Left ventricle myocardium inferior (tissue), 1 donor: ENCODE data around the gene TRIO. TPM values are rescaled to one million over a fixed set of nuclear protein-coding genes. Genes with fewer than 3 reads are reported as not detected.

Experiments used
- DNase-seq: peaks from one replicate; pipeline ENCODE4 v3.0.0-alpha.2; 2020
- H3K27ac ChIP-seq: fragments of 200-600 bp; replicated peaks from 2 replicates; pipeline ENCODE4 v1.8.0; 2021
- H3K27me3 ChIP-seq: fragments of 200-600 bp; 2 replicates; pipeline ENCODE4 v1.8.0; 2021; ENCODE audit warnings: low read depth
- H3K36me3 ChIP-seq: fragments of 200-600 bp; 2 replicates; pipeline ENCODE4 v1.8.0; 2021
- H3K4me1 ChIP-seq: fragments of 200-600 bp; 2 replicates; pipeline ENCODE4 v1.8.0; 2021
- H3K4me3 ChIP-seq: fragments of 200-600 bp; 2 replicates; pipeline ENCODE4 v1.8.0; 2021; ENCODE audit warnings: mild to moderate bottlenecking, moderate library complexity
- H3K9me3 ChIP-seq: fragments of 200-600 bp; replicated peaks from 2 replicates; pipeline ENCODE4 v1.8.0; 2021
- CTCF ChIP-seq: fragments of 200-600 bp; IDR thresholded peaks from 2 replicates; pipeline ENCODE4 v1.8.0; 2021; ENCODE audit warnings: antibody characterized with exemption, mild to moderate bottlenecking, borderline replicate concordance
- intact Hi-C: fragments of 100-400 bp; cut with micrococcal nuclease; formaldehyde crosslinking; loops from one replicate; pipeline ENCODE4 v1.11.0; 2022
- total RNA-seq: library from RNA; stranded (reverse); fragmentation: NEBNext Ultra II Directional; extraction: Animal tissue kit (Norgen Biotek cat#: 25700); gene quantifications from one replicate; pipeline ENCODE4 v1.2.1, GENCODE V29; 2021
- donor health status: DM: no; HTN: yes; CAD: no; lungs with severe emphysema.

TRIO gene
- total RNA-seq, 1 donor from 2014 or later: 52.8 TPM

GRCh38 chr5:14227513-14227912, 84.4 kb downstream of the TRIO start:
- no peaks in the 10 kb centered on the region for H3K9me3 ChIP-seq
- no peaks in the 10 kb centered on the region for H3K36me3 ChIP-seq
- TF ChIP-seq CTCF: no peak
- H3K4me1 ChIP-seq: peaks cover 74% of the 10 kb centered on the region
- no peaks in the 10 kb centered on the region for H3K27me3 ChIP-seq
- H3K4me3 ChIP-seq: no peak overlapping the region
- H3K27ac ChIP-seq: peak overlapping the region; percentile 47
- DNase-seq: no peak
- intact Hi-C loops: no loop called here

DNA sequence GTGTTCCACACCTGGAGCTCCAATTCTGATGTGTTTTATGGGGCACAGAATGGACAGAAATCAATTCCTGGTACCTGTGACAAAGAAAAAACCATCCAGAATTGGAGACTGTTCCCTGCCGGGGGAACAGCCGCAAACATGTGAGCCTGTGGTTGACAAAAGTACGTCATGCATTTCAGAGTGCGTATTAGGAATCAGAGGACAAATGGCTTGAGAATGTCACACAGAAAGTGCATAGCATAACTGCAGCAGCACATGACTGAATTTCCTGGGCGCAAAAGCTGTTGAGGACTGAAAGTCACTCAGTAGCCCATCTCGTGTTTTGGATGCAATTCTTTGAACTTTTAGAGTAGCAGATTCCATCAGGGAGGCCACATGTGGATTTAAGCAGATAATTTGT, 85.1 kb downstream of the TRIO start:
- no peak for TF ChIP-seq CTCF
- intact Hi-C loops: no loop called here

DNA sequence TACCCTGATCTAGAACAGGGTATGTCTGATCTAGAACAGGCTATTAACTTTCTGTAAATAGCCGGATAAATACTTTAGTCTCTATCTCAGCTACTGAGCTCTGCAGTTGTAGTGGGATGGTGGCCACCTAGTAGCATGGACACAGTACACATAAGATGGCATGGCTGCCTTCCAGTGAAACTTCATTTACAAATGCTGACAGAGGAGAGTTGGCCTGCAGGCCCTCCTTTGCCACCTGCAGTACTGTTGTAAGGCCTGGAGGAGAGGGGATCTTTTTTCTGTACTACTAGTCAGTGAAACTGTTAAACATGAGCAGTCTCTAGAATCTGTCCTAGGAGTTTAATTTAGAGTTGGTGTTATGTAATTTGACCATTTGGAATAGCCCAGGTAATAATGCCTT, 86.0 kb downstream of the TRIO start:
- Histone ChIP-seq H3K4me1 (peaks cover 61% of the 10 kb centered on the region), H3K27ac (peak overlapping the region; percentile 47), H3K36me3 (no peaks in the 10 kb centered on the region), H3K4me3 (no peak overlapping the region), H3K9me3 (no peaks in the 10 kb centered on the region), H3K27me3 (no peaks in the 10 kb centered on the region)
- peak; percentile 32 for TF ChIP-seq CTCF
- no peak for DNase-seq
- intact Hi-C loops: no loop called here

More for the DNA sequence above, 85.1 kb downstream of the TRIO start:
- Histone ChIP-seq H3K27ac (peak overlapping the region; percentile 47), H3K4me1 (peaks cover 67% of the 10 kb centered on the region), H3K9me3 (no peaks in the 10 kb centered on the region), H3K27me3 (no peaks in the 10 kb centered on the region), H3K4me3 (no peak overlapping the region), H3K36me3 (no peaks in the 10 kb centered on the region)
- no peak for DNase-seq

DNA sequence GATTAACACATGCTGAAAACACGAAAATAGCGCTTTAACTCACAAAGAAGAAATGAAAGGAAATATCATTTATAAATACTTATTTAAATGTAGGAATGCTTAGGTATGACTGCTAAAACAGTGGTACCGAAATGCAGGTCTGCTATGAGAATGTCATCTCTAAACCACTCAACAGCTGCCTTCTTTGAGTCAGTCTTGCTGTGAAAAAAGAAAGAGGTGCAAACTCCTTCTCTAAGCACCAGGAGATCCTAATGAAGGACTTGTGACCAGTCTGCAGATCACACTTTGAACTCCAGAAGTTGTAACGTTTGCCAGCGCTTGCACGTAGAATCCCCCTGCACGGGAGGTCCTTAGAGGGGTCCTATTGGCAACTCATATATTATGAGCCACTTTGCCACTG, 86.6 kb downstream of the TRIO start:
- no peak overlapping the region for H3K4me3 ChIP-seq
- H3K27ac ChIP-seq: peak overlapping the region; percentile 47
- TF ChIP-seq CTCF: no peak
- H3K4me1 ChIP-seq: peaks cover 61% of the 10 kb centered on the region
- H3K9me3 ChIP-seq: no peaks in the 10 kb centered on the region
- DNase-seq: no peak
- intact Hi-C loops: no loop called here
- H3K27me3 ChIP-seq: no peaks in the 10 kb centered on the region
- H3K36me3 ChIP-seq: no peaks in the 10 kb centered on the region

DNA sequence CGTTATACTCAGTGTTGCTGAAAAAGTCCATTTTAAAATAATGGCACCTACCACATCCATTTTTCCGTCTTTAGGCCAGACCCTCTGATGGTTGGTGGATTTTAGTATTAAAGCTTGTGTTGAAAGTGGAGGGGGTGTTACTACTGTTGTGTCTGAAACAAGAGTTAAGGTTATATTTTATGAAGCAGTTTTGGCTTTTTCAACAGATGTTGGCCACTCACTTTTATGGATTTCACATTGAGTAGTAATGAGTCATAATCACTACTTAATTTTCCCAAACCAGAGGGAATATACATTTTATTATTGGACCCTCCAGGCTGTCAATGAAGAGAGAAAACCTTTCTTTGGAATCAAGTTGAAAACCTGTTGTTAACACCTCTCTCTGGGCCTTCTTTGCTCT, 88.0 kb downstream of the TRIO start:
- Histone ChIP-seq H3K4me3 (no peak overlapping the region), H3K27ac (no peak overlapping the region), H3K27me3 (no peaks in the 10 kb centered on the region), H3K9me3 (no peaks in the 10 kb centered on the region), H3K36me3 (no peaks in the 10 kb centered on the region), H3K4me1 (peaks cover 47% of the 10 kb centered on the region)
- intact Hi-C loops: no loop called here
- no peak for DNase-seq
- no peak for TF ChIP-seq CTCF

DNA sequence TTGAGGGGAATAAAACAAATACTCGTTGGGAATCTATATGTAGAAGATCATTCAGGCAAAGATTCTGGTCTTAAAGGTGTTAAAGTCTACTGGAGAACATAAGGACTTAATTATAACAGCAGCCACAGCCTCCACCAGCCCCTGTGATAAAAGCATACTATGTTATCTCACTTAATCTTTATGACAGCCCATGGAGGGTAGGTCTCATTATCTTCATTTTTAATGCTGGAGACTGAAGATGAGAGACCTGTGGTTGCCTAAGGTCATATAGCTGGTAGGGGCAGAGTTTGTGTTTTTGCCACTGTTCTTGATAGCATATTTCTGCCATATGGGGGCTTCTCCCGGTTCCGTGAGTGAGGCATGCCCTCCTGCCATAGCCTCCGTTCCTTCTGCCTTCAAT, 88.7 kb downstream of the TRIO start:
- H3K27ac ChIP-seq: no peak overlapping the region
- TF ChIP-seq CTCF: no peak
- DNase-seq: no peak
- H3K9me3 ChIP-seq: no peaks in the 10 kb centered on the region
- no peak overlapping the region for H3K4me3 ChIP-seq
- H3K36me3 ChIP-seq: no peaks in the 10 kb centered on the region
- peaks cover 41% of the 10 kb centered on the region for H3K4me1 ChIP-seq
- intact Hi-C loops: no loop called here
- no peaks in the 10 kb centered on the region for H3K27me3 ChIP-seq
